DND-41 (cell line): ENCODE data around the gene HIC2.
A peak's percentile ranks its signal among the peaks of the same experiment; 100 is the strongest.
"Not testable (repeated sequence)": the region's sequence is repeated elsewhere in the genome, so short reads cannot be mapped to it uniquely, and the experiment has no call there.

Experiments
- ATAC-seq: fragments of 200-7000 bp; cut with Tn5 transposase; 3 replicates; pipeline ENCODE4 v1.9.1; 2021; ENCODE audit warnings: low read depth; ENCODE audit not compliant: insufficient read depth
- DNase-seq: peaks from one replicate; pipeline ENCODE4 v3.0.0-alpha.2; 2020
- H2AFZ ChIP-seq: 2 replicates; pipeline ENCODE4 v1.6.0; 2012; ENCODE audit warnings: low read depth, low read length
- H3K27ac ChIP-seq: 2 replicates; pipeline ENCODE4 v1.5.1; 2012; ENCODE audit warnings: low read length, inconsistent platforms
- H3K27me3 ChIP-seq: fragments of 200-600 bp; sonication (generic); 2 replicates; pipeline ENCODE4 v1.6.0; 2012; ENCODE audit warnings: low read length, mild to moderate bottlenecking, inconsistent platforms; ENCODE audit not compliant: insufficient read depth, poor library complexity
- H3K36me3 ChIP-seq: 2 replicates; pipeline ENCODE4 v1.5.1; 2012; ENCODE audit warnings: low read length, inconsistent platforms; ENCODE audit not compliant: insufficient read depth
- H3K4me1 ChIP-seq: 2 replicates; pipeline ENCODE4 v1.5.1; 2012; ENCODE audit warnings: mild to moderate bottlenecking, low read length; ENCODE audit not compliant: insufficient read depth
- H3K4me2 ChIP-seq: 2 replicates; pipeline ENCODE4 v1.6.0; 2012; ENCODE audit warnings: mild to moderate bottlenecking, moderate library complexity, low read length, inconsistent platforms; ENCODE audit not compliant: insufficient read depth
- H3K4me3 ChIP-seq, 2 experiments: fragments of 200-600 bp in 1 of 2; shearing (Covaris generic) in 1 of 2; 2 replicates each; pipeline ENCODE4 v1.5.1; 2012 to 2016; ENCODE audit warnings: inconsistent platforms in 2 of 2, low read length in 2 of 2, mild to moderate bottlenecking in 2 of 2, low read depth in 1 of 2, moderate library complexity in 1 of 2
- H3K79me2 ChIP-seq: 2 replicates; pipeline ENCODE4 v1.6.0; 2012; ENCODE audit warnings: low read length, inconsistent platforms; ENCODE audit not compliant: insufficient read depth
- H3K9ac ChIP-seq: 2 replicates; pipeline ENCODE4 v1.6.0; 2012; ENCODE audit warnings: low read depth, mild to moderate bottlenecking, inconsistent platforms, low read length, moderate library complexity
- H3K9me3 ChIP-seq: 2 replicates; pipeline ENCODE4 v1.5.1; 2012; ENCODE audit warnings: low read length, moderate library complexity, mild to moderate bottlenecking, inconsistent platforms; ENCODE audit not compliant: insufficient read depth, severe bottlenecking
- H4K20me1 ChIP-seq: 2 replicates; pipeline ENCODE4 v1.6.0; 2012; ENCODE audit warnings: low read length; ENCODE audit not compliant: insufficient read depth

HIC2 gene

GRCh38 chr22:21394613-21395012 lies 22.6 kb upstream of the HIC2 start:
- H3K9me3 ChIP-seq, H3K4me1 ChIP-seq, H2AFZ ChIP-seq, H3K9ac ChIP-seq, H3K27ac ChIP-seq, ATAC-seq, DNase-seq, H3K27me3 ChIP-seq, H3K79me2 ChIP-seq, H3K4me3 ChIP-seq, H4K20me1 ChIP-seq, H3K36me3 ChIP-seq, H3K4me2 ChIP-seq: not testable (repeated sequence)

GRCh38 chr22:21401197-21401969 lies 15.8 kb upstream of the HIC2 start:
- H3K4me1 ChIP-seq, H3K27me3 ChIP-seq, H3K4me2 ChIP-seq, H3K79me2 ChIP-seq, H3K36me3 ChIP-seq, H3K9me3 ChIP-seq, H2AFZ ChIP-seq, H3K4me3 ChIP-seq, H3K27ac ChIP-seq, ATAC-seq, H4K20me1 ChIP-seq, H3K9ac ChIP-seq, DNase-seq: not testable (repeated sequence)

DNA sequence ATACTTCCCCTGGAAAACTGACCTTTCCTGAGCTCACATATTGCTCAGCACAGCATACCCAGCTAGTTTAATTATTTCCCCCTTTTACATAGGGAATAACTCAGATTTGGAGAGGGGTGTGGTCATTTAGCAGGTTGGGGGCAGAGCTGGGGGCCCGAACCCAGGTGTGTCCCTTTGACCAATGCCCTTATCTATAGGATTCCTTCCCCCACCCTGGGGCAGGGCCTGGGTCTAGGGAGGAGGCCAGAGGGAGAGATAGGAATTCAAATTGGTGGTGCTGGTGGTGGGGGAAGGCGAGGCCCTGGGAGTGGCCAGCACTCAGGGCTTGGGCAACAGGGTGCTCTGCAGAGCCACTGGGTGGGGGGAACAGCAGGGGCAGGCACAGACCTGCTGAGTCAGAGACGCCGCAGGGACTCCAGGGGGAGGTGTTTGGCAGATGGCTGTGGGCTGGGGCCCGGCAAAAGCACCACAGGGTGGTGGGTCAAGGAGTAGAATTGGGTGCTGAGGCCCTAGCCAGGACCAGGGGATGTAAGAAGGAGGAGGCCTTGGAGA lies 14.3 kb upstream of the HIC2 start:
- H4K20me1 ChIP-seq, H3K27ac ChIP-seq, DNase-seq, ATAC-seq, H3K4me2 ChIP-seq, H3K4me1 ChIP-seq, H3K4me3 ChIP-seq, H3K9me3 ChIP-seq, H3K79me2 ChIP-seq, H2AFZ ChIP-seq, H3K36me3 ChIP-seq, H3K9ac ChIP-seq, H3K27me3 ChIP-seq: not testable (repeated sequence)

DNA sequence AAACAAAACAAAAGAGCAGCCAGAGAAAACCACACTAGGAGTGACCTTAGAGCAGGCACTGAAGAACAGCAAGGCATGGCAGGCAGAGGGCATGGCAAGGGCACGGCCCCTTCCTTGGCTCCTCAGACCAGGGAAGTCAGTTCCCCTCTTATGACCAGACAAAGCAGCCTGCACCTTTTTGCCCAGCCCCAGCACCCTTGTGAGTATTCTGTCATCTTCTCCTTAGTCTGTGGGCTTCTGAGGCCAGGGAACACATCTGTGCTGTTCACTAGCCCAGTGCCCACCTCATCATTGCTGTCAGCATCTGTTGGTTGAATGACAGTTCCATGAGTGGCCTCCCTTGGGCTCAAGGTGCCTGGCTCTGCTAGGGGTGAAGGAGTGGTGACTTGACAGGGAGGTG lies 10.0 kb upstream of the HIC2 start:
- H3K9ac ChIP-seq, H3K79me2 ChIP-seq, DNase-seq, H3K36me3 ChIP-seq, H3K27me3 ChIP-seq, H3K4me3 ChIP-seq, H2AFZ ChIP-seq, H3K4me2 ChIP-seq, H3K27ac ChIP-seq, H3K4me1 ChIP-seq, ATAC-seq, H4K20me1 ChIP-seq, H3K9me3 ChIP-seq: not testable (repeated sequence)

- not testable (repeated sequence) for H3K4me2 ChIP-seq, H4K20me1 ChIP-seq, H3K9ac ChIP-seq, H3K79me2 ChIP-seq, H3K27me3 ChIP-seq, H3K4me1 ChIP-seq, DNase-seq, H3K27ac ChIP-seq, H3K9me3 ChIP-seq, H2AFZ ChIP-seq, H3K4me3 ChIP-seq, ATAC-seq, H3K36me3 ChIP-seq
Measured at GRCh38 chr22:21407792-21408191, 9.4 kb upstream of the HIC2 start.

DNA sequence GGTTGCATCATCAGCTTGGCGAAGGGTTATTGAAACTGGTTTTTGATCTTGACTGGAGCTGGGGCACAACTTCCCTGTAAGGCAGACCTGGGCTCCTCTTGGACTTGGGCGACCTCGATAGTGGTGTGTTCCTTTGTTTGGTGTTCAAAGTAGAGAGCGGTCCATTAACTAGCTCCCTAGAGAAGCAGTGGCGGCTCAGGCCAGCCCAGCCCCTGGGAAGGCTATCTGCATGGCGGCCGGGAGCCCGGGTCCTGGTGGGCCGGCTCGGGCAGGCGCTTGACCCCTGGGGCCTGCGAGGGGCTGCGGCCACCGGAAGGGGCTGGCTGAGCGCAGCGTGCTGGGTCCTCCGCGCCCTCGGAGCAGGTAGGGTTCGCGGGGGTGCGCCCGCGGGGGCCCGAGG lies 796 bp upstream of the HIC2 start:
- not testable (repeated sequence) for H2AFZ ChIP-seq, H3K27me3 ChIP-seq, DNase-seq, H3K27ac ChIP-seq, H4K20me1 ChIP-seq, H3K36me3 ChIP-seq, ATAC-seq, H3K79me2 ChIP-seq, H3K4me1 ChIP-seq, H3K4me2 ChIP-seq, H3K9ac ChIP-seq, H3K4me3 ChIP-seq, H3K9me3 ChIP-seq

GRCh38 chr22:21417853-21418252 lies 682 bp downstream of the HIC2 start:
- H3K36me3 ChIP-seq, H3K9me3 ChIP-seq, H3K79me2 ChIP-seq, H3K27me3 ChIP-seq, H2AFZ ChIP-seq, H4K20me1 ChIP-seq, H3K4me1 ChIP-seq: not testable (repeated sequence)
- Histone ChIP-seq H3K4me3 (peak overlapping the region; percentile 28 to 58; a peak in 3 of 4 replicates), H3K9ac (peak overlapping the region; percentile 58), H3K4me2 (peak overlapping the region; percentile 53; the same call in 1 of the 2 replicates), H3K27ac (peak overlapping the region; percentile 59; the same call in 1 of the 2 replicates)
- ATAC-seq (peak; percentile 64), DNase-seq (peak; percentile 55)

GRCh38 chr22:21418974-21419638 lies 1.9 kb downstream of the HIC2 start:
- not testable (repeated sequence) for H3K36me3 ChIP-seq, H3K27ac ChIP-seq, DNase-seq, H3K9me3 ChIP-seq, H3K9ac ChIP-seq, ATAC-seq, H3K4me3 ChIP-seq, H3K4me2 ChIP-seq, H3K27me3 ChIP-seq, H3K79me2 ChIP-seq, H3K4me1 ChIP-seq, H2AFZ ChIP-seq, H4K20me1 ChIP-seq
